GM18873 (cell line): ENCODE measurements around the gene IP6K2.

ENCODE experiments used
- ATAC-seq: cut with Tn5 transposase; IDR thresholded peaks from one replicate; pipeline ENCODE4 v1.9.1; 2021; ENCODE audit warnings: mild to moderate bottlenecking, moderate library complexity, moderate number of reproducible peaks; ENCODE audit not compliant: unreplicated experiment, low FRiP score

The IP6K2 gene

DNA sequence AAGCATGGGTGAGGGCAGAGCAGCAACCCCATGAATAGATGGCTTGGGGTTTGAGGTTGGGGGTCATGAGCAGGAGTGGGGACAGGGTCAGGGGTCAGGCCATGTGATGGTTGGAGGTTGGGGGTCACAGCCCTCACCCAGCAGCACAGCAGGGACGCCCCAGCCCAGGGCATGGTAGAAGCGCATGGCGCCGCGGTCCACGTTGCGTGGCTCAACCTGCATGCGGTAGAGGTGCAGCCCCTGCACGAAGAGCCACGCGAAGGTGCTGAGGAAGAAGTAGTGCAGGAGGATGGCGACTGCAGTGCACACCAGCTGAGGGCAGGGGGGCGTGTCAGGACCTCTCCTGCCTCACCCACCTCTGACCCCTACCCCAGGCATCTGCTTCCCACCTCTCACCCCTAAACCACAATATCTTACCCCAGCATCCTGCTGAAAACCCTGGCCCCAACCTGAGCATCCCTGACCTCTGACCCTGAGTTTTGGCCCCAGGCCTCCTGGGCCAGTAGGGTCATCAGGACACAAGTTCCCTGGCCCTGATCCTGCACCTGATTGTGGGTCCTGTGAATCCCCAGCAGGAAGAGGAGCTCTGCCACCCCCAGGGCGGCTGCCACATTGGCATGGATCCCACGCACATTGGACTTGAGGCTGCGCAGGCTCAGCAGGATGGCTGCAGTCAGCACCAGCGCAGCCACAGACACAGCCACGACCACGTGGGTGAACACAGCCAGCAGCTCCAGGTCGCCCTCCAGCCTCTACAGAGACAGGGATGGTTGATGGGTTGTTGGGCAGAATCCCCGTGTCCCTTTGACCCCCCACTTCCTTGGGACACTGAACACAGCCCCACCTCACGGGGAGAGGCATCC is 71.9 kb downstream of the IP6K2 start:
- ATAC-seq, result no peak

DNA sequence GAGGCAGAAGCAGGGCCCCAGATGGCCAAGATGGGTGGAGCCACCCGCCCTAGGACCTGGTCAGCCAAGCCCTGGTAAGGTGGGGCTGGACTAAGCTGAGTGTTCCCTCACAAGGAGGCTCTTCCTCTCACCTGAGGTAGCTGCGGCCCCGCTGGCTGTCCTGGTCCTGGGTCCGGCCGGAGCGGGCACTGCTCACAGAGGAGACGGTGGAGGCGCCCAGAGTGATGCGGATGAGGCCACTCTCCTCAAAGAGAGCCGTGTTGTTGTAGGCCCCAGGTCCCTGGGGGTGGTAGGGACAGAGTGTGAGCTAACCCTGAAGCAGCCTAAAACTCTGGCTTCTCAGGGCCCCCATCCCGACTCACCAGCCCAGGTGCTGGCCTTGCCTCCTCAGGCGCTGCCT is 74.4 kb downstream of the IP6K2 start:
- no peak for ATAC-seq

DNA sequence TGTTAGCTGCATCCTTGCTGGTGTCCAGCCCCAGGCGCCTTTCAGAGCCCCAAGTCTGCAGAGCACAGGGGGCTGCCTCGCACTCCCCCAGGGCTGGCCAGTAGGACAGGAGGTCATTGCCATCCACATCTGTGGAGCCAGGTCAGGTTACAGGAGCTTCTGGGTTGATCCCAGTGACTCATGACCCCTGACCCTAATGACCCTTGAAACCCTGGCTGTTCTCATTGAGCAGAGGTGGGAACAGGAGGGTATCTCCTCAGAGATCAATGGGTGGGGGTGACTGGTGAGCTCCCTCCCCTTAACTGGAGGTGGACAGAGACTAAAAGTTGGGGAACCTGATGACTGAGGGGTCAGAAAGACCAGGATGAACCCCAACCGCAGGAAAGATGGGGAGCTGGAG is 75.6 kb downstream of the IP6K2 start:
- no peak for ATAC-seq

DNA sequence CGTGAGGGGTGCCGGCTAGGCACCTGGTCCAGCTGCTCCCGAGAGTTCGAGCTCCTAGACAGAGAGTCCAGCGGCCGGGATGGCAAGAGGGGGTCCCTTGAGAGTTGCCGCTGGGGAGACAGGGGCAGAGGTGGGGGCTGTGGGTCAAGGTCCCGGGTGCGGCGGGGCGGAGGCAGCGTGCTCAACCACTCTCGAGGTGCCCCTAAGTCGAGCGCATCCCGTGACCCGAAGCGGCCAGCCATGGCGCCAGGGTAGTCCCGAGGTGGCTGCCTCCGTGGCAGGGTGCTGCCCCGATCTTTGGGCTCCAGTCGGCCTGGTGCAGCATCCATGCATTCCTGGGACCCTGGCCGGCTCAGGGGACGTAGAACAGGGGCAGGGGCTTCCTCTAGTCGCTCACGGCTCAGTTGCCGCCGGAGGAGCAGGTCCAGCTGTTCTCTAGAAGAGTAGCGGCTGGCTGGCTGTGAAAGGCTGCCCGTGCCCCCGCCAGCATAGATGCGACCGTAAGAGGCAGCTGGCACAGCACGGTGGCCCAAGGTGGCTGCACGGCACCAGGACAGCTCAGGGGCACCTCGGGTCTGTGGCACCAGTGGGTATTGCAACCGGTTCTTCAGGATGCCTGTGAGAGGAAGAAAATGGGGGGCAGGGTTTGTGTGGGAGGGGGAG is 76.9 kb downstream of the IP6K2 start:
- no peak for ATAC-seq
